Suprapubic skin (tissue), 4 donors: ENCODE data around the gene SLC22A23. TPM values are rescaled to one million over a fixed set of nuclear protein-coding genes. Genes with fewer than 3 reads are reported as not detected.

Experiments
- DNase-seq, 2 donors: peaks; one replicate each; pipeline ENCODE4 v3.0.0-alpha.2; 2019; ENCODE audit warnings: low spot score in 2 of 2
- H3K27ac ChIP-seq: fragments of 200-600 bp; sonication (generic); one replicate; pipeline ENCODE4 v1.5.1; 2019
- H3K27me3 ChIP-seq: fragments of 200-600 bp; sonication (generic); one replicate; pipeline ENCODE4 v1.5.1; 2019
- H3K36me3 ChIP-seq: fragments of 200-600 bp; sonication (generic); one replicate; pipeline ENCODE4 v1.5.1; 2019
- H3K4me1 ChIP-seq: fragments of 200-600 bp; sonication (generic); one replicate; pipeline ENCODE4 v1.5.1; 2019
- H3K4me3 ChIP-seq: fragments of 200-600 bp; sonication (generic); one replicate; pipeline ENCODE4 v1.5.1; 2019; ENCODE audit warnings: mild to moderate bottlenecking
- H3K9me3 ChIP-seq: fragments of 200-600 bp; sonication (generic); one replicate; pipeline ENCODE4 v1.5.1; 2019
- EP300 ChIP-seq: sonication (generic); formaldehyde crosslinking; IDR thresholded peaks from one replicate; pipeline ENCODE4 v1.6.1; 2017; ENCODE audit warnings: antibody characterized with exemption
- POLR2A ChIP-seq, 2 donors: fragments of 450-650 bp; IDR thresholded peaks; one replicate each; pipeline ENCODE4 v1.6.1; 2017; ENCODE audit warnings: antibody characterized with exemption in 2 of 2, mild to moderate bottlenecking in 2 of 2, moderate library complexity in 2 of 2
- POLR2AphosphoS5 ChIP-seq, 3 donors: sonication (generic); formaldehyde crosslinking; IDR thresholded peaks; one replicate each; pipeline ENCODE4 v1.6.1; 2017; ENCODE audit warnings: antibody characterized with exemption in 3 of 3
- WGBS: methylation state at CpG from one replicate; pipeline ENCODE4 v1.1.5; 2018; 5-methylcytosine and 5-hydroxymethylcytosine counted together
- total RNA-seq, 4 donors: library from RNA; depleted of rRNA; stranded (reverse); fragments of >200 nt; gene quantifications; one replicate each; pipeline ENCODE4 v1.1.0, GENCODE V29; 2016
- TF ChIP-seq, protein P1 (sequence below), 2 donors: fragments of 200-600 bp in 1 of 2; fragments of 450-650 bp in 1 of 2; sonication (generic) in 1 of 2; IDR thresholded peaks; one replicate each; pipeline ENCODE4 v1.5.1; 2016 to 2019; ENCODE audit warnings: antibody characterized with exemption in 2 of 2, mild to moderate bottlenecking in 1 of 2, moderate library complexity in 1 of 2

The SLC22A23 gene
- total RNA-seq, 4 donors from 2014 or later = 38.2 to 59.8 (median 48.1) TPM

DNA sequence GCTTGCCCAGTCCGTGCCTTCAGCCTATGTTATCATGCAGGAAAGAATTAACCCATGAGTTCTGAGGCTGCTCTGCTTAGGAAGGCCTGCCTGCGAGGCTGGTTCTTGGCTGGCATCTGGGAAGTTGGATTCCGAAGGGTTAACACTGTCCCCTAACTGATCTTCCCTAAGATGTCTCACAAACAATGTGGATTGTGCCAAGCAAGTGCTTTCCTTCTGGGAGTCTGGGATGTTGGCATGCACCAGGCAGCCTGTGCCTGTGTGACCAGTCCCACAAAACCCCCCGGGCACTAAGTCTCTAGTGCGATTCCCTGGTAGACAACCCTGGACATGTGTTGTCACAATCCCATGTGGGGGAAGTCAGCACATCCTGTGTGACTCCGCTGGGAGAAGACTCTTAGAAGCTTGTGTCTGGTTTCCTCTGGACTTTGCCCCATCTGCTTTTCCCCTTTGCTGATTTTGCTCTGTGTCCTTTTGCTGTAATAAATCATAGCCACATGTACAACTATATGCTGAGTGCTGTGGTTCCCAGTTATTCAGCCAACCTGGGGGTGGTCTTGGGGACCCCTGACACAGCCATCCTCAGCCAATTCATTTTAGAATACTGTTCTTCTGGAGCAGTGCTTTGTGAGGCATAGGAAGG, 83.8 kb downstream of the SLC22A23 start:
- no peak for DNase-seq
- Histone ChIP-seq H3K27ac (no peak overlapping the region), H3K9me3 (no peaks in the 10 kb centered on the region), H3K4me3 (no peak overlapping the region), H3K36me3 (no peaks in the 10 kb centered on the region), H3K27me3 (no peaks in the 10 kb centered on the region), H3K4me1 (peaks cover 24% of the 10 kb centered on the region)
- TF ChIP-seq EP300 = no peak
- TF ChIP-seq POLR2AphosphoS5 (IDR thresholded peaks at IDR 0.05) = no peak
- WGBS = 65% methylated on average over 6 of the region's 6 CpGs

DNA sequence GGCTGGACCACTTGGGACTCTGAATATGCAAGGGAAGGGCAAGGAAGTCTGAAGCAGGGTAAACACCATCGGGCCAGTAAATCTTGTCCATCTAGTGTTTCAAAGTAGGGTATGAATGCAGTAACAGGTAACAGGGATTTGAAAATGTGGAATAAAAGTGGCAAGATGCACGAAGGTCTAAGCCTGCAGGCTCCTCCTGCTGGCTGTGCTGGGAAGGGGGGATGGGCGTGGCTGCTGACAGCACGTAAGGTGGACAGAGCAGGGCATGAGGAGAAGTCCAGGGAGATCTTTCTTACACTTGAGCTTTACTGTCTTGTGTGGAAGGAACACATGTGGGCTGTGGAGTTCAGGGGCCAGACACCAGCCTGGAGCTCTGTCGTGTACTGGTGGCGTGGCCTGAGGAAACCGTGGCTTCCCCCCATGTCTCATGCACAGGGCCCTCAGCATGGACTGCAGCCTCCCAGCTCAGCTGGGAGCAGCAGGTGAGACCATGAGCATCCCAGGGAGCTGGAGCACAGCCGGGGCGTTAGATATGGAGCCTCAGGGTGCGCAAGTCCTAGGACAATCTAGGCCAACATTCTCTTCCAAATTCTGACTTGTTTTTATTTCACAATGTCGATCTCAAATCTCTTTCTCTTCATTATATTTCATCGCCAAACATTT, 84.5 kb downstream of the SLC22A23 start:
- Histone ChIP-seq H3K4me3 (no peak overlapping the region), H3K4me1 (peaks cover 17% of the 10 kb centered on the region), H3K27me3 (no peaks in the 10 kb centered on the region), H3K27ac (no peak overlapping the region), H3K36me3 (no peaks in the 10 kb centered on the region), H3K9me3 (no peaks in the 10 kb centered on the region)
- TF ChIP-seq POLR2AphosphoS5 (IDR thresholded peaks at IDR 0.05) (no peak), EP300 (no peak), POLR2A (IDR thresholded peaks at IDR 0.05) (no peak)
- TF ChIP-seq, protein P1, sequence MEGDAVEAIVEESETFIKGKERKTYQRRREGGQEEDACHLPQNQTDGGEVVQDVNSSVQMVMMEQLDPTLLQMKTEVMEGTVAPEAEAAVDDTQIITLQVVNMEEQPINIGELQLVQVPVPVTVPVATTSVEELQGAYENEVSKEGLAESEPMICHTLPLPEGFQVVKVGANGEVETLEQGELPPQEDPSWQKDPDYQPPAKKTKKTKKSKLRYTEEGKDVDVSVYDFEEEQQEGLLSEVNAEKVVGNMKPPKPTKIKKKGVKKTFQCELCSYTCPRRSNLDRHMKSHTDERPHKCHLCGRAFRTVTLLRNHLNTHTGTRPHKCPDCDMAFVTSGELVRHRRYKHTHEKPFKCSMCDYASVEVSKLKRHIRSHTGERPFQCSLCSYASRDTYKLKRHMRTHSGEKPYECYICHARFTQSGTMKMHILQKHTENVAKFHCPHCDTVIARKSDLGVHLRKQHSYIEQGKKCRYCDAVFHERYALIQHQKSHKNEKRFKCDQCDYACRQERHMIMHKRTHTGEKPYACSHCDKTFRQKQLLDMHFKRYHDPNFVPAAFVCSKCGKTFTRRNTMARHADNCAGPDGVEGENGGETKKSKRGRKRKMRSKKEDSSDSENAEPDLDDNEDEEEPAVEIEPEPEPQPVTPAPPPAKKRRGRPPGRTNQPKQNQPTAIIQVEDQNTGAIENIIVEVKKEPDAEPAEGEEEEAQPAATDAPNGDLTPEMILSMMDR (IDR thresholded peaks at IDR 0.05) = no peak
- DNase-seq = no peak
- 85% methylated on average over 12 of the region's 12 CpGs for WGBS

DNA sequence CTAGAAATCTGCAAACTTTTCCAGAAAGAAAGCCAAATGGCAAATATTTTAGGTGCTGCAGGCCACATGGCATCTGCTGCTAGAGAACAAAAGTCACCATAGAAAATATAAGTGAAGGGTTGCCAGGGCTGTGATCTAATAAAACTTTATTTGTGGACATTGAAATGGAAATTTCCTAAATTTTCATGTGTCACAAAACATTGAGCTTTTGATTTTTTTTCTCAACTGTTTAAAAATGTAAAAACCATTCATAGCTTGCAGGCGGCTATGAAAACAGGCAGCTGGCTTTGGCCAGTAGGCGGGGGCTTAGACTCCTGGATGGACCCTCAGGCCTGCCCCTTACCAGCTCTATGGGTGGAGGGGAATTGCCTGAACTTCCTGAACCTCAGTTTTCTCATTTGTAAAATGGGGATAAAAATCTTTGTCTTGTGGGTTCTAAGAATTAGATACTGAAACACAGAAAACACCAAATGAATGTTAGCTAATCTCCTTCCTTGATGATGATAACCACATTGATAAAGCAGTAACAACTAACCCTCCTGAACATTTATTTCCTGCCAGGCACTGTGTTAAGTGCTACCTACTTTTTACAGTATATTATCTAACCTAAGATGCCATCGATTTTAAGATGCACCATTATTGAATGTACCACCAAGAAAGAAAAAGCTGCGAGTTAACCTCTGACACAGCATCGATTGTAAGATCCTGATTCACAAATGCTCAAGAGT, 85.5 kb downstream of the SLC22A23 start:
- no peak overlapping the region for H3K4me3 ChIP-seq
- WGBS = 89% methylated on average over 5 of the region's 5 CpGs
- H3K27ac ChIP-seq = peak overlapping the region; percentile 31
- no peaks in the 10 kb centered on the region for H3K27me3 ChIP-seq
- no peaks in the 10 kb centered on the region for H3K9me3 ChIP-seq
- no peaks in the 10 kb centered on the region for H3K36me3 ChIP-seq
- no peak for DNase-seq
- H3K4me1 ChIP-seq = peaks cover 12% of the 10 kb centered on the region
- TF ChIP-seq, protein P1 (IDR thresholded peaks at IDR 0.05) = no peak
- TF ChIP-seq EP300 (no peak), POLR2A (IDR thresholded peaks at IDR 0.05) (no peak), POLR2AphosphoS5 (IDR thresholded peaks at IDR 0.05) (no peak)

DNA sequence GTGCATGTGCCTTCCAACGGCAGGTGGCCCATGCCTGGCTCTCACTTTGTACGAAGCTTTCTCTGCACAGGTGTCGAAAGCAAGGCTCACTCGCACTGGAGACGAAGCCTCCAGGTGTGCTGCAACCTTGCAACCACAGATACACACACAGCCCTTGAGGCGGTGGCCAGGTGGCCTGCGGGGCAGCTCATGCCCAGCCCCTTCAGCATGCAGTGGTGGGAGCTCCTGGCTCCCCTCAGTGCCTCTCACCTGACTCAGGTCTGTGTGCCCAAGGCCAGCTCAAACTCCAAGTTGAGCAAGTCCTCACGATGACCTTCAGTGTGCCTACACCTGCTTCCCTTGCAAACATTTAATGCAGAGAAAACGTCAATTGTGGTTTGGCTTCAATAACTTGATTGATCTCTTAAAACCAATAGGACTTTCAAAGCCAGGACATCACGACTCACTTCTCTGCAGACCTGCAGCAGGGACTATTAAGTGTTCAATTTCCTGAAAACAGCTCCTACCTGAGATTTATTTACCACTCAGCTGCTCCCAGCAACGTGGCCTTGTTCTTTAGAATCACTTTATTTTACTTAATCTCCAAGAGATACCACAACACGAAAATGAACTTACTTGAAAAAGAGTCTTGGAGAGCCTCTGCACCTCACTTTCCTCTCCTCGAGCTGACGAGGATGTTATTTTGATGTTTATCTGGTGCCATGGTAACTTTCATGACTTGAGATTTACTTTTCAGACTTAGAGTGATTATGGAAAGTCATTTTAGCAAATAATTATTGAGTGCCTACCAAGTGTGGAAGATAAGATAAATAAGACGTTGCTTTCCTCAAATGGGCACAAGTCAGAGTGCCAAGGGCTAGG, 86.3 kb downstream of the SLC22A23 start:
- Histone ChIP-seq H3K27me3 (no peaks in the 10 kb centered on the region), H3K9me3 (no peaks in the 10 kb centered on the region), H3K4me3 (no peak overlapping the region), H3K27ac (peak overlapping the region; percentile 31), H3K4me1 (peaks cover 12% of the 10 kb centered on the region), H3K36me3 (no peaks in the 10 kb centered on the region)
- DNase-seq = no peak
- TF ChIP-seq POLR2AphosphoS5 (IDR thresholded peaks at IDR 0.05) (no peak), EP300 (no peak), POLR2A (IDR thresholded peaks at IDR 0.05) (no peak)
- TF ChIP-seq, protein P1 (IDR thresholded peaks at IDR 0.05) = no peak
- WGBS = 59% methylated on average over 15 of the region's 15 CpGs

DNA sequence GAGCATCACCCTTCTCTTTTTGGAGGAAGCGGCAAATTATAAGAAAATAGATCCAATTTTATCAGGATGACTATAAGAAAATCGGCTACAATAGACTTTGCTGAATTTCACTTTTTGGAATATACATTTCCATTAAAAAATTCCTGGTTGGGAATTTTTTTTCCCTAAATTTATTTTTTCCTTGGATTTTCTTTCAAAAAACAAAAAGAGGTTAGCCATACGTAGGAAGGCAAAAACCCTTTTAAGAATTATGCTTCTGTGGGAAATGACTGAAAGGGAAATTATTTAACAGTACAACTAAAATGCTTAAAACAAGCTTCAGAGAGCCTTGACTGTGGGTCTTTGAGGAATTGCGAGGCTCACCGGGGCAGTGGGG, 86.9 kb downstream of the SLC22A23 start:
- Histone ChIP-seq H3K4me3 (no peak overlapping the region), H3K27me3 (no peaks in the 10 kb centered on the region), H3K27ac (no peak overlapping the region), H3K4me1 (peaks cover 12% of the 10 kb centered on the region), H3K9me3 (no peaks in the 10 kb centered on the region), H3K36me3 (no peaks in the 10 kb centered on the region)
- no peak for DNase-seq
- 95% methylated on average over 5 of the region's 5 CpGs for WGBS
- TF ChIP-seq POLR2A (IDR thresholded peaks at IDR 0.05) (no peak), POLR2AphosphoS5 (IDR thresholded peaks at IDR 0.05) (no peak), EP300 (no peak)
- TF ChIP-seq, protein P1 (IDR thresholded peaks at IDR 0.05) = no peak
